DND-41 (cell line): ENCODE measurements around the gene SVIL.

Experiments
- EZH2 ChIP-seq: IDR thresholded peaks from 3 replicates; pipeline ENCODE4 v1.6.1; 2012; ENCODE audit warnings: borderline replicate concordance, low read depth, mild to moderate bottlenecking, moderate library complexity, low read length, inconsistent platforms; ENCODE audit not compliant: severe bottlenecking
- TF ChIP-seq, protein P1 (sequence below): IDR thresholded peaks from 2 replicates; pipeline ENCODE4 v1.5.1; 2012; ENCODE audit warnings: borderline replicate concordance, low read length, moderate library complexity, mild to moderate bottlenecking; ENCODE audit not compliant: poor library complexity, severe bottlenecking; ENCODE audit errors: extremely low read depth

DNA sequence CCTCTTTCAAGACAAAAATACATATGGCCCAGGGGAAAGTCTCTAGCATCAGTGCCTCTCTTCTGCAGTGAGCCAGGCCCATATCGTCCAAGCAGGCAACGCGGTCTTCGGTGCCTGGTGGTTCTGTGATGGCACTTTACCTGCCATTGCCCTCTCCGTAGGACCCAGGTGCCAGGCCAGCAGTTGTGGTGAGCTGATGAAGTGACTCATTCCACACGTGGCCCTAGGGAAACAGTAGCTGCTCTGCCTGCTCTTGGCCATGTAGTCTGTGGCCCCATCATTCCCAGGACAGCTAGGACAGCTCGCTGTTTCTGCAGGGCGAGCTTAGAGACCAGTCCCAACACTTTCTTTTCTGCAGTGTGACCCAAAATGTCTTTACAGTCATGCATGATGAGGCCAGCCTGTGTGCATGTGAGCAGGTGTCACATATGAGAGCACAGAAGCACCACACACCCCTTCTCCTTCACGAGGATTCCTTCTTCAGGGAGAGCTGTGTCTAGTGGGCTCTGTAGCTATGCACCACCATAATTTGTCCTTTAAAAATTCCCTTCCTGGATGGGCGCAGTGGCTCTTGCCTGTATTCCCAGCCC lies 39.0 kb downstream of the SVIL start:
- TF ChIP-seq, protein P1, sequence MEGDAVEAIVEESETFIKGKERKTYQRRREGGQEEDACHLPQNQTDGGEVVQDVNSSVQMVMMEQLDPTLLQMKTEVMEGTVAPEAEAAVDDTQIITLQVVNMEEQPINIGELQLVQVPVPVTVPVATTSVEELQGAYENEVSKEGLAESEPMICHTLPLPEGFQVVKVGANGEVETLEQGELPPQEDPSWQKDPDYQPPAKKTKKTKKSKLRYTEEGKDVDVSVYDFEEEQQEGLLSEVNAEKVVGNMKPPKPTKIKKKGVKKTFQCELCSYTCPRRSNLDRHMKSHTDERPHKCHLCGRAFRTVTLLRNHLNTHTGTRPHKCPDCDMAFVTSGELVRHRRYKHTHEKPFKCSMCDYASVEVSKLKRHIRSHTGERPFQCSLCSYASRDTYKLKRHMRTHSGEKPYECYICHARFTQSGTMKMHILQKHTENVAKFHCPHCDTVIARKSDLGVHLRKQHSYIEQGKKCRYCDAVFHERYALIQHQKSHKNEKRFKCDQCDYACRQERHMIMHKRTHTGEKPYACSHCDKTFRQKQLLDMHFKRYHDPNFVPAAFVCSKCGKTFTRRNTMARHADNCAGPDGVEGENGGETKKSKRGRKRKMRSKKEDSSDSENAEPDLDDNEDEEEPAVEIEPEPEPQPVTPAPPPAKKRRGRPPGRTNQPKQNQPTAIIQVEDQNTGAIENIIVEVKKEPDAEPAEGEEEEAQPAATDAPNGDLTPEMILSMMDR, result no peak
- TF ChIP-seq EZH2, result no peak
